Neural progenitor cell (in vitro differentiated cells): ENCODE results near the gene KIF19.
"Not testable (repeated sequence)": the region's sequence is repeated elsewhere in the genome, so short reads cannot be mapped to it uniquely, and the experiment has no call there.

Source experiments
- CTCF ChIP-seq: fragments of 200-600 bp; sonication (generic); IDR thresholded peaks from 2 replicates; pipeline ENCODE4 v1.5.1; 2017; ENCODE audit warnings: antibody characterized with exemption, mild to moderate bottlenecking
- EZH2 ChIP-seq: fragments of 200-600 bp; sonication (generic); IDR thresholded peaks from 2 replicates; pipeline ENCODE4 v1.6.1; 2017; ENCODE audit warnings: antibody characterized with exemption, mild to moderate bottlenecking, moderate library complexity
- EZH2phosphoT487 ChIP-seq: fragments of 200-600 bp; sonication (generic); IDR thresholded peaks from 2 replicates; pipeline ENCODE4 v1.6.1; 2017; ENCODE audit warnings: antibody characterized with exemption

GRCh38 chr17:74279617-74280016 lies 46.4 kb upstream of the KIF19 start:
- not testable (repeated sequence) for TF ChIP-seq CTCF, EZH2phosphoT487, EZH2
